ENCODE measurements around the gene APLP1. TPM values are rescaled to one million over a fixed set of nuclear protein-coding genes. Genes with fewer than 3 reads are reported as not detected.
A peak's percentile ranks its signal among the peaks of the same experiment; 100 is the strongest.

The APLP1 gene
- total RNA-seq, 1 donor from 2014 or later: 143 TPM

GRCh38 chr19:35896643-35897040 is 28.3 kb downstream of the APLP1 start:
- Mint-ChIP-seq H3K27me3 (ENCODE audit: low read depth) (peaks cover 19% of the 10 kb centered on the region), H3K27ac (ENCODE audit: unreplicated experiment) (no peak overlapping the region), H3K4me1 (no peaks in the 10 kb centered on the region), H3K9me3 (no peaks in the 10 kb centered on the region), H3K4me3 (no peak overlapping the region), H3K36me3 (ENCODE audit: low read depth) (no peaks in the 10 kb centered on the region)
- no peak for DNase-seq (ENCODE audit: low read depth, low spot score)
- TF ChIP-seq CTCF (conservative IDR thresholded peaks at IDR 0.05): no peak

GRCh38 chr19:35897706-35898451 is 29.5 kb downstream of the APLP1 start:
- peaks cover 31% of the 10 kb centered on the region for H3K27me3 Mint-ChIP-seq (ENCODE audit: low read depth)
- TF ChIP-seq CTCF (conservative IDR thresholded peaks at IDR 0.05): no peak
- H3K9me3 Mint-ChIP-seq: no peaks in the 10 kb centered on the region
- no peaks in the 10 kb centered on the region for H3K36me3 Mint-ChIP-seq (ENCODE audit: low read depth)
- H3K4me1 Mint-ChIP-seq: no peaks in the 10 kb centered on the region
- H3K27ac Mint-ChIP-seq (ENCODE audit: unreplicated experiment): no peak overlapping the region
- DNase-seq (ENCODE audit: low read depth, low spot score): no peak
- peak overlapping the region; percentile 75 for H3K4me3 Mint-ChIP-seq

- H3K4me3 Mint-ChIP-seq: peak overlapping the region; percentile 94
- no peaks in the 10 kb centered on the region for H3K9me3 Mint-ChIP-seq
- no peak overlapping the region for H3K27ac Mint-ChIP-seq (ENCODE audit: unreplicated experiment)
- H3K27me3 Mint-ChIP-seq (ENCODE audit: low read depth): peaks cover 37% of the 10 kb centered on the region
- TF ChIP-seq CTCF (conservative IDR thresholded peaks at IDR 0.05): no peak
- no peak for DNase-seq (ENCODE audit: low read depth, low spot score)
- H3K4me1 Mint-ChIP-seq: peaks cover 3% of the 10 kb centered on the region
- no peaks in the 10 kb centered on the region for H3K36me3 Mint-ChIP-seq (ENCODE audit: low read depth)
Observed at GRCh38 chr19:35898499-35898809, 30.1 kb downstream of the APLP1 start.

- H3K4me3 Mint-ChIP-seq: peak overlapping the region; percentile 94
- H3K27me3 Mint-ChIP-seq (ENCODE audit: low read depth): peaks cover 47% of the 10 kb centered on the region
- no peaks in the 10 kb centered on the region for H3K9me3 Mint-ChIP-seq
- peak; percentile 47 for DNase-seq (ENCODE audit: low read depth, low spot score)
- TF ChIP-seq CTCF (conservative IDR thresholded peaks at IDR 0.05): no peak
- H3K27ac Mint-ChIP-seq (ENCODE audit: unreplicated experiment): no peak overlapping the region
- peaks cover 6% of the 10 kb centered on the region for H3K4me1 Mint-ChIP-seq
- no peaks in the 10 kb centered on the region for H3K36me3 Mint-ChIP-seq (ENCODE audit: low read depth)
Observed at GRCh38 chr19:35899547-35900214, 31.3 kb downstream of the APLP1 start.

GRCh38 chr19:35901055-35901644 is 32.8 kb downstream of the APLP1 start:
- peaks cover 6% of the 10 kb centered on the region for H3K4me1 Mint-ChIP-seq
- peaks cover 53% of the 10 kb centered on the region for H3K27me3 Mint-ChIP-seq (ENCODE audit: low read depth)
- no peak for DNase-seq (ENCODE audit: low read depth, low spot score)
- peak overlapping the region; percentile 94 for H3K4me3 Mint-ChIP-seq
- no peaks in the 10 kb centered on the region for H3K36me3 Mint-ChIP-seq (ENCODE audit: low read depth)
- H3K27ac Mint-ChIP-seq (ENCODE audit: unreplicated experiment): no peak overlapping the region
- H3K9me3 Mint-ChIP-seq: no peaks in the 10 kb centered on the region
- TF ChIP-seq CTCF (conservative IDR thresholded peaks at IDR 0.05): no peak
